NCI-H2171 (cell line): ENCODE data around the gene DHRS3.

Source experiments
- DNase-seq: peaks from one replicate; lab custom pipeline; 2025; lab: John Stamatoyannopoulos, UW

The DHRS3 gene

DNA sequence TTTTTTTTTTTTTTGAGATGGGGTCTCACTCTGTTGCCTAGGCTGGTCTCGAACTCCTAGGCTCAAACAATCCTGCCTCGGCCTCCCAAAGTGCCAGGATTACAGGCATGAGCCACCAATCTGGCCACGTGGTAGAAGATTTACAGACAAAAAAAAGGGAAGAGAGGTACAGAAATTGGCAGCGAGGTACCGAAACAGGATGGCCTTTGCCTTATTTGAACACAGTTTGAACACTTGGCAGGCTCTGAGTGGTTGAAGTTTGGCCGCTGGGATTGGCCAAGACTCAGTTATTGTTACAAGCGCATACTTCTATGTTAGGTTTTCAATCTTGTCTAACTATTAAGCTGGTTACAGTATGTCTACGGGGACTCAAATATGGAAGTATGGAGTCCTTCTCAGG is 19.7 kb upstream of the DHRS3 start:
- no peak for DNase-seq

GRCh38 chr1:12636098-12636950 is 18.3 kb upstream of the DHRS3 start:
- DNase-seq = no peak

DNA sequence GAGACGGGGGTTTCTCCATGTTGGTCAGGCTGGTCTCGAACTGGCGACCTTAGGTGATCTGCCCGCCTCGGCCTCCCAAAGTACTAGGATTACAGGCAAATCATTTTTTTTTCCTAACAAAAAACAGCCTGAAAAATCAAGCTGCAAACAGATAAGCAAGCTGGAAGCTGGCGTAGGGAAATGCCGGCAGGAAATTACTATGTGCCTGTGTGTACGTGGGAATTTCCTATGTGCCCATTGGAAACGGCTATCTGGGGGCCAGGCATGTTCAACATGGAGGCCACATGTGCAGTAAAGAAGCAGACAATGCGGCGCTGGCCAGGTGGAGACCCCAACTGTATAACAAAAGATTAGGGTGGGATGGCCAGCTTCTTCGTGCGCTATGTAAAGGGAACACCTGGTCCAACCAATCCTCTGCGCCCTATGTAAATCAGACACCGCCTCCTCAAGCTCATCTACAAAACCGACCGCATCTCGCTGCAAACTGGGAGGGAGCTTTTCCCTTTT is 16.7 kb upstream of the DHRS3 start:
- no peak for DNase-seq

GRCh38 chr1:12634156-12634555 is 16.1 kb upstream of the DHRS3 start:
- no peak for DNase-seq

DNA sequence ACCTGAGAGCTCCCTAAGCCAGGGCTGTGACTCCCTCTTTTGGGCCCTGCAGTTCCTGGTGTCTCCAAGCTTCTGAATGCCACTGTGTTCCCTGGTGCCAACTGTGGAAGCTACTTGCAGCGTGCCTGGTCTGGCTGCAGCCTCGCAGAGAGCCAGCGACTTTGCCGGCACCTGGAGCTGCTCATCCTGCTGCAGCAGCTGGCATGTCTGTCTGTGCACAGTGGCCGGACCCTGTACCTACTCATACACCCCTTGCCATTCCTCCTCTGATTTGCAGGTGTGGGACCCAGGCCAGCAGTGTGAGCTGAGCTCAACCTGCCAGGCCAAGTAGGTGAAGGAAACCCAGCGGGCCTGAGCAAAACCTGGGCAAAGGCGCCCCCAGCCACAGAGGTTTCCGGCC is 13.6 kb upstream of the DHRS3 start:
- no peak for DNase-seq

- no peak for DNase-seq
Observed at GRCh38 chr1:12630946-12631530, 13.0 kb upstream of the DHRS3 start.

- no peak for DNase-seq
Observed at GRCh38 chr1:12629985-12630760, 12.2 kb upstream of the DHRS3 start.

GRCh38 chr1:12629511-12629956 is 11.5 kb upstream of the DHRS3 start:
- DNase-seq = no peak

GRCh38 chr1:12627296-12627695 is 9.3 kb upstream of the DHRS3 start:
- DNase-seq = no peak

DNA sequence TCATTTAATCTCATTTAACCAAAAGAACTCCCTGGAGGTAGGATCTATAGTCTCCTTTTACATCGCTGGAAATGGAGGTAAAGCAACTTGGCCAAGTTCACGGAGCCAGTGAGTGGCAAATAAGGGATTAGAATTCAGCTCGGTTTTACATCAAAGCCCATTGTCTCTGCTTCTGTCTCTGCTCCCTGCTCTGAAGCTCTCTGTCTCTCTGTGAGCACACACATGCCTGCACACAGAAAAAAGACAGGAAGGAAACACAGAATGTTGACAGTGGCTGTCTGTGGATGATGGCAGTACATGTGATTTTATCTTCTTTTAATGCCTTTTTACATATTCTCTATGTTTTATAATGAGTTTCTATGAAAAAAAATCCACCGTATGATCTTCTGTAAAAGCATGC is 8.9 kb upstream of the DHRS3 start:
- DNase-seq = no peak

GRCh38 chr1:12625276-12625675 is 7.3 kb upstream of the DHRS3 start:
- DNase-seq = no peak

GRCh38 chr1:12622506-12622905 is 4.5 kb upstream of the DHRS3 start:
- no peak for DNase-seq

DNA sequence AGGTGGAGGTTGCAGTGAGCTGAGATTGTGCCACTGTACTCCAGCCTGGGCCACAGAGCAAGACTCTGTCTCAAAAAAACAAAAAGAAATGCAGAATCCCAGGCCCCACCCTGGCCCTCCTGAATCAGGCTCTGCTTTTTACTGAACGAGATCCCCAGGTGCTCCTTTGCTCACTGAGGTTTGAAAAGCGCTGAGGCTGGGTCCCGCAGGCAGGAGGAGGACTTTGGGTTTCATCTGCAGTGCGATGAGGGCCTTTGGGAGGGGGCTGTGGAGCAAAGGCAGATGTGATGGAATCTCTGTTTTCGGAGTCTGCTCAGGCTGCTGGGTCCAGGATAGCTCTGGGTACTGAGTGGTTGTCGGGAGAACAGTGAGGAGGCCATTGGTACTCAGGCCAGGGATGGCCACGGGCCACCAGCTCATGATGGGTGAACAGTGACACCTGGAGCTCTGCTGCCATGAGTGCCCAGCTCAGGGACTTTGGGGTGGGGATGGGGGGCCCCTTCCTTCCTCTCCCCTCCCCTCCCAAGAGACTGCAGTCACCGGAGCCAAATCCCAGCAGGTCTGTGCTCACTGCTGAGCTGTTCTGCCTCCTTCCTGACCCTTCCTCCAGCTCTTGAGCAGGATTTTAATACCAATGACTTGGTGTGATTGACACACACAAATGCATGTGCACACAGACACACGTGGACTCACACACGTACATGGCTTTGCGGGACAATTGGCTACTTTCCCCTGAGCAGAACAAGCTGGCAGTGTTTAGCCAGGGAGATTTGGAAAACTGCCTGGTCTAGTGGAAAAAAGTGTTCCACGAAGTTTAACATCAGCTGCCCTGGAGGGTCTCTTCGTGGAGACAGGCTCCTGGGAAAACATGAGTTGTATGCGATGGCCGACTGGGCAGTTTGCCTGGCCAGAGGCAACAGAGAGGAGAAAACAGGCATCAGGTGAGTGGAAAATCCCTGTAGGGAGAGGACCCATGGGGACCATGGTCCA is 3.6 kb upstream of the DHRS3 start:
- no peak for DNase-seq

- no peak for DNase-seq
Observed at GRCh38 chr1:12620931-12621330, 2.9 kb upstream of the DHRS3 start.

DNA sequence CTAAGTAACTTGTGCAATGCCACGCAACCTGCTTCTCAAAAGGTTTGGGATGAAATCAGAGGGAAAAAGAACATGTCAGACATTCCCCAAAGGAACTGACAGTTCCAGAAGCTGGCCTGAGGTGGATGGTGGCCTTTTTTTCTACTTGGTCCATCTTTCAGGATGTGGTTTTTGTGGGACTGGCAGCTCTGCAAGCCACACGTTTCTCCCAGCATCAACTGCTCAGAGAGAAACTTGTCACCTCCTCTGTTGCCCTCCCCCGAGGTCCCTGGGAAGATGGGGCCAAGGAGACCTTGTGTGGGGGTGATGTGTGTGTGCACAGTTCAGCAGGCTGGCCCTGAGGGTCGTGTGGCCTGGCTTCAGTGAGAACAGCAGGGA is 2.5 kb upstream of the DHRS3 start:
- DNase-seq = no peak

DNA sequence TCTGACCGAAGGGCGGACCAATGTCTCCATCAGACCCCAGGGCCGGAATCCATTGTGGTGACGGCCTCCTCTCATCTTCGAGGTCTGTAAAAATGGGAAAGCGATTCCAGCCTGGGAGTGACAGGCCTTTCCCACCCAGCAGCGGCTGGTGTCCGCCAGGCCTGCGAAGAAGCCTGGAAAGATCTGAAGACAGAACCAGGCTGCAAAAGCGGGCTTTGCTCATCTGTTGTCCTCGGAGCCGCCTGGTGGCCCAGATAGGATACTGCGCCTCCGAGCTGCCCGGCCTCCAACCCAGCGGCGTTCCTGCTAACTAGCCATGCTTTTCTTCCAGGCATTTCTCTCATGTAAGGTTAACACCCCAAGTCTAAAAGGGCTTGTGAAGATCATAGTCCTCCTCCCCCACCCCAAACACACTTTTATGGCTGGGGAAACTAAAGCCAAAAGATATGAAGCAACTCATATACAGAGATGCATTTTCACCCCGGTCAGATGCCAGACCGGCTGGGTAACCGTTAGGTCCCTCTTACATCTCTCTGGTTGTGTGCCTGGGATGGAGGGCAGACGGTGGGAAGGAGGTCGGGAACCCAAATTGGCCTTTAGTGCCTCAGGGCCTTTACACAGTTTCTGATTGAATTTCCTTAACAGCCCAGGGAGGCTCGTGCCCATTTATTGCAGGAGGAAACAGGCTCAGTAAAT is 1.9 kb upstream of the DHRS3 start:
- DNase-seq = peak; percentile 69

GRCh38 chr1:12618965-12619791 is 1.2 kb upstream of the DHRS3 start:
- no peak for DNase-seq

DNA sequence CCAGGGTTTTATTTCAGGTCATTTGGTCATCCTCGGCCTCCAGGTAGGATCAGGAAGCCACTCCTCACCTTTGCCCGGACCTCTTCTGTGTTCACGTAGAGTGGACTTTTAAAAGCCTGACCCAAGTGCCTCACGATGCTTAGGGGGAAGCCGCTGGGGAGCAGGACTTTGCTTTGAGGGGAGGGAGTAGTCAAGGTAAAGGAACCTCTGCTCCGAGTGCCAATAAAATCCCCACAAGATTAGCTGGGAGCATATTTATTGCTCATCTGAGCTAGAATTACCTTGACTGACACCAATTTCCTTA is 603 bp upstream of the DHRS3 start:
- no peak for DNase-seq

DNA sequence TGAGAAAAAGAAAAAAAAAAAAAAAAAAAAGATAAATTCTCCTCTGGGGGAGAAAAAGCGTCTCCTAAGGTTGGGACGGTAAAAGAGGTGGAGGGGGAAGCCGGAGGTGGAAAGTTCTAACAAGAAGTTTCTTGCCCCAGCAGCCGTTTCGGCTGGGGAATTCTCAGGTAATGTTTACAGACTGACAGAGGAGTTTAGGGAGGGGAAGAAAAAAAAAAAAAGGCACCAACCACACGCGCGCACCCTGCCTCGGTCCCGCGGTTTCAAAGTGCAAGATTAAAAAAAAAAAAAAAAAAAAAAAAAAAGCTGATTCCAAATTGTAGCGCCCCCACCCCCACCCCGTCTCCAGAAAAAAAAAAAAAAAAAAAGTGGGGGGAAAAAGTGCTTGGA is 504 bp downstream of the DHRS3 start:
- DNase-seq = peak; percentile 78

GRCh38 chr1:12616709-12617373 is 1.2 kb downstream of the DHRS3 start:
- peak; percentile 9 for DNase-seq
